A549 (cell line): Measurements from ENCODE around the gene TBC1D24. TPM values are rescaled to one million over a fixed set of nuclear protein-coding genes. Genes with fewer than 3 reads are reported as not detected.

ENCODE experiments used
- ATAC-seq, 2 experiments: fragments of 200-7000 bp in 1 of 2; fragments of >200 bp in 1 of 2; cut with Nextera tagmentation in 1 of 2; cut with Tn5 transposase in 1 of 2; 3 replicates each; pipeline versions ENCODE4 v1.8.0 to v1.9.1; 2018 to 2020; ENCODE audit warnings: mild to moderate bottlenecking in 1 of 2, moderate library complexity in 1 of 2
- CTCF ChIA-PET: fragments of 300-600 bp; sonication (Branson Sonifier 250); formaldehyde crosslinking; extraction: SDS; loops from one replicate; lab custom pipeline; 2021; ENCODE audit warnings: antibody characterized with exemption, inconsistent platforms; lab: Yijun Ruan, JAX
- POLR2A ChIA-PET: fragments of 350-600 bp; formaldehyde crosslinking; extraction: SDS; loops from one replicate; lab custom pipeline; 2021; ENCODE audit warnings: antibody characterized with exemption, inconsistent platforms; lab: Yijun Ruan, JAX
- DNase-seq, 2 experiments: peaks; one replicate each; pipeline versions ENCODE4 v3.0.0 to v3.0.0-alpha.2; 2011 to 2016; ENCODE audit warnings: low read depth in 1 of 2, low spot score in 1 of 2
- FAIRE-seq: peaks from 2 replicates; lab custom pipeline; 2011; peaks lifted over from hg19 to GRCh38; lab: Jason Lieb, UNC
- H3K27ac ChIP-seq, 2 experiments: fragments of >200 bp; sonication (Bioruptor Twin); formaldehyde crosslinking; 3 replicates each; pipeline ENCODE4 v1.5.1; 2016 to 2017
- H3K4me1 ChIP-seq: fragments of >200 bp; sonication (Bioruptor Twin); formaldehyde crosslinking; 3 replicates; pipeline ENCODE4 v1.6.1; 2016
- H3K4me2 ChIP-seq: fragments of >200 bp; sonication (Bioruptor Twin); formaldehyde crosslinking; 3 replicates; pipeline ENCODE4 v1.6.1; 2016
- H3K4me3 ChIP-seq: fragments of >200 bp; sonication (Bioruptor Twin); formaldehyde crosslinking; 3 replicates; pipeline ENCODE4 v1.5.1; 2016
- H3K9me3 ChIP-seq: fragments of >200 bp; sonication (Bioruptor Twin); formaldehyde crosslinking; 3 replicates; pipeline ENCODE4 v1.6.1; 2016
- ATOH8 ChIP-seq: fragments of 250-450 bp; sonication (Bioruptor Pico); IDR thresholded peaks from 2 replicates; pipeline ENCODE4 v1.5.0; 2020; ENCODE audit warnings: low read depth, mild to moderate bottlenecking, moderate library complexity
- BHLHE40 ChIP-seq: IDR thresholded peaks from 2 replicates; pipeline ENCODE4 v1.6.1; 2012; ENCODE audit warnings: low read depth, low read length, inconsistent platforms
- CBX8 ChIP-seq: fragments of 200-600 bp; sonication (generic); IDR thresholded peaks from 2 replicates; pipeline ENCODE4 v1.6.1; 2016
- CHD2 ChIP-seq: fragments of 150-350 bp; IDR thresholded peaks from 2 replicates; pipeline ENCODE4 v1.6.1; 2014; ENCODE audit warnings: low read length; ENCODE audit not compliant: partially characterized antibody
- EHF ChIP-seq: fragments of 250-450 bp; sonication (Bioruptor Pico); IDR thresholded peaks from 2 replicates; pipeline ENCODE4 v1.5.0; 2020; ENCODE audit warnings: mild to moderate bottlenecking
- ELK1 ChIP-seq: fragments of 150-350 bp; IDR thresholded peaks from 2 replicates; pipeline ENCODE4 v1.6.1; 2014; ENCODE audit warnings: low read depth, mild to moderate bottlenecking, low read length
- EP300 ChIP-seq, 2 experiments: fragments of >200 bp; sonication (Bioruptor Twin); formaldehyde crosslinking; IDR thresholded peaks; 2 replicates in 1 of 2; 3 replicates in 1 of 2; pipeline ENCODE4 v1.6.1; 2016 to 2017
- GATA3 ChIP-seq: IDR thresholded peaks from 2 replicates; pipeline ENCODE4 v1.6.1; 2012; ENCODE audit warnings: borderline replicate concordance
- HDAC2 ChIP-seq: fragments of 200-600 bp; sonication (generic); IDR thresholded peaks from 2 replicates; pipeline ENCODE4 v1.6.1; 2016
- HES2 ChIP-seq: fragments of >200 bp; sonication (Bioruptor Twin); formaldehyde crosslinking; IDR thresholded peaks from 2 replicates; pipeline ENCODE4 v1.6.1; 2016
- HOXA7 ChIP-seq: fragments of 250-450 bp; sonication (Bioruptor Pico); IDR thresholded peaks from 2 replicates; pipeline ENCODE4 v1.5.0; 2020; ENCODE audit warnings: mild to moderate bottlenecking, moderate library complexity
- HOXB5 ChIP-seq: fragments of 250-450 bp; sonication (Bioruptor Pico); IDR thresholded peaks from 2 replicates; pipeline ENCODE4 v1.5.0; 2020; ENCODE audit warnings: mild to moderate bottlenecking, moderate library complexity
- JUN ChIP-seq, 2 experiments: fragments of >200 bp; sonication (Bioruptor Twin); formaldehyde crosslinking; IDR thresholded peaks; 2 replicates in 1 of 2; 3 replicates in 1 of 2; pipeline ENCODE4 v1.6.1; 2016 to 2017
- KDM5A ChIP-seq: fragments of 200-600 bp; sonication (generic); IDR thresholded peaks from 2 replicates; pipeline ENCODE4 v1.6.1; 2016; ENCODE audit warnings: antibody characterized with exemption, mild to moderate bottlenecking
- MAFK ChIP-seq: fragments of 450-650 bp; IDR thresholded peaks from 2 replicates; pipeline ENCODE4 v1.6.1; 2014; ENCODE audit not compliant: partially characterized antibody
- MAX ChIP-seq: IDR thresholded peaks from 2 replicates; pipeline ENCODE4 v1.6.1; 2012
- MYC ChIP-seq: IDR thresholded peaks from 2 replicates; pipeline ENCODE4 v1.6.1; 2012; ENCODE audit warnings: mild to moderate bottlenecking, inconsistent platforms, low read length, improper control_type of control experiment, borderline replicate concordance
- NPAS2 ChIP-seq: fragments of 250-450 bp; sonication (Bioruptor Pico); IDR thresholded peaks from 2 replicates; pipeline ENCODE4 v1.8.0; 2022; ENCODE audit warnings: mild to moderate bottlenecking, moderate library complexity, borderline replicate concordance
- PBX3 ChIP-seq: IDR thresholded peaks from 2 replicates; pipeline ENCODE4 v1.6.1; 2012
- RAD21 ChIP-seq, 2 experiments: fragments of >200 bp in 1 of 2; sonication (Bioruptor Twin) in 1 of 2; formaldehyde crosslinking in 1 of 2; IDR thresholded peaks in 1 of 2; conservative IDR thresholded peaks in 1 of 2; 2 replicates in 1 of 2; 3 replicates in 1 of 2; pipeline ENCODE4 v1.6.1; 2012 to 2018; ENCODE audit warnings: inconsistent platforms in 1 of 2
- RFX5 ChIP-seq: fragments of 450-650 bp; IDR thresholded peaks from 2 replicates; pipeline ENCODE4 v1.7.1; 2014; ENCODE audit warnings: antibody characterized with exemption, mild to moderate bottlenecking, moderate library complexity
- SREBF2 ChIP-seq: fragments of 450-650 bp; IDR thresholded peaks from 2 replicates; pipeline ENCODE4 v1.6.1; 2014; ENCODE audit warnings: mild to moderate bottlenecking, moderate library complexity
- TP53 ChIP-seq: fragments of 250-450 bp; sonication (Bioruptor Pico); IDR thresholded peaks from 2 replicates; pipeline ENCODE4 v1.5.0; 2021; ENCODE audit warnings: mild to moderate bottlenecking, moderate library complexity
- ZC3H11A ChIP-seq: fragments of 450-650 bp; IDR thresholded peaks from 2 replicates; pipeline ENCODE4 v1.6.1; 2014; ENCODE audit warnings: antibody characterized with exemption, mild to moderate bottlenecking
- ZFP36 ChIP-seq: fragments of 450-650 bp; IDR thresholded peaks from 2 replicates; pipeline ENCODE4 v1.6.1; 2014; ENCODE audit warnings: borderline replicate concordance; ENCODE audit not compliant: partially characterized antibody
- WGBS: methylation state at CpG from one replicate; pipeline ENCODE4 v1.1.6; 2017; ENCODE audit errors: missing lambda C conversion rate; 5-methylcytosine and 5-hydroxymethylcytosine counted together
- polyA plus RNA-seq, 4 experiments: library from polyadenylated mRNA; depleted of rRNA in 3 of 4; stranded (reverse); fragments of >200 nt; fragmentation: RNase III in 1 of 4; extraction: RNeasy Plus Mini Kit Qiagen cat#74134 plus additional on column Dnase treatment in 1 of 4; gene quantifications; 2 replicates in 3 of 4; 3 replicates in 1 of 4; pipeline ENCODE4 v1.2.3, GENCODE V29; 2011 to 2017

The TBC1D24 gene
- polyA plus RNA-seq, 2 of the 4 experiments (the other 2 are of a cell fraction) = 4.2 to 7.3 TPM

- no peak for FAIRE-seq
- CTCF ChIA-PET = interaction anchor here (0.9 to 6.4 kb wide), 7 partner anchors 13 to 305 kb away, joined by 3 to 98 read pairs (median 18); partner anchors contain the start of gene TEDC2
- 92% methylated on average over 3 of the region's 6 CpGs for WGBS
Measured at GRCh38 chr16:2499454-2499853, 24.5 kb downstream of the TBC1D24 start.

GRCh38 chr16:2499890-2500429 is 25.0 kb downstream of the TBC1D24 start:
- H3K4me1 ChIP-seq = peaks cover 28% of the 10 kb centered on the region
- no peak overlapping the region for H3K4me3 ChIP-seq
- WGBS = 78% methylated on average over 22 of the region's 29 CpGs
- no peak for DNase-seq
- FAIRE-seq = no peak
- no peak overlapping the region for H3K27ac ChIP-seq
- no peak for ATAC-seq
- no peak overlapping the region for H3K4me2 ChIP-seq
- ChIA-PET POLR2A (interaction anchor here (0.6 kb wide), 1 partner anchor 262 kb away, joined by 3 read pairs; no protein-coding TSS in a partner anchor), CTCF (interaction anchor here (0.6 to 6.4 kb wide), 20 partner anchors 13 to 306 kb away, joined by 3 to 98 read pairs (median 5); partner anchors contain the start of genes ABCA3, ATP6V0C and TEDC2)
- no peak for TF ChIP-seq ELK1
- no peak for TF ChIP-seq HES2
- no peak for TF ChIP-seq NPAS2 (CRISPR knock-in tag)
- TF ChIP-seq SREBF2 = no peak
- no peak for TF ChIP-seq ATOH8 (CRISPR knock-in tag)
- no peak for TF ChIP-seq EP300 (IDR thresholded peaks at IDR 0.05)
- TF ChIP-seq CHD2 = no peak
- TF ChIP-seq JUN (IDR thresholded peaks at IDR 0.05) = no peak
- TF ChIP-seq TP53 = no peak
- H3K9me3 ChIP-seq = no peaks in the 10 kb centered on the region

More at GRCh38 chr16:2499454-2499853, 24.5 kb downstream of the TBC1D24 start:
- no peak for ATAC-seq
- H3K9me3 ChIP-seq = no peaks in the 10 kb centered on the region
- H3K4me1 ChIP-seq = peaks cover 28% of the 10 kb centered on the region
- no peak overlapping the region for H3K4me3 ChIP-seq
- TF ChIP-seq MYC = no peak
- TF ChIP-seq RAD21 (conservative IDR thresholded peaks at IDR 0.05 in 1 of 2, IDR thresholded peaks at IDR 0.05 in 1 of 2) = no peak
- TF ChIP-seq MAX = no peak
- TF ChIP-seq MAFK = no peak
- TF ChIP-seq ELK1 = no peak
- TF ChIP-seq HOXA7 (CRISPR knock-in tag) = no peak
- no peak for TF ChIP-seq HES2
- no peak for TF ChIP-seq CBX8
- no peak for TF ChIP-seq PBX3
- TF ChIP-seq RFX5 = no peak
- TF ChIP-seq BHLHE40 = no peak
- TF ChIP-seq EHF (CRISPR knock-in tag) = no peak
- TF ChIP-seq GATA3 = no peak
- TF ChIP-seq TP53 = no peak
- TF ChIP-seq HDAC2 = no peak
- TF ChIP-seq ZFP36 = no peak
- no peak for TF ChIP-seq SREBF2
- TF ChIP-seq HOXB5 (CRISPR knock-in tag) = no peak
- no peak for TF ChIP-seq KDM5A
- no peak for TF ChIP-seq ZC3H11A
- no peak for DNase-seq
- POLR2A ChIA-PET = no interaction called here
- H3K4me2 ChIP-seq = no peak overlapping the region
- no peak overlapping the region for H3K27ac ChIP-seq
